HK-2 (cell line): Measurements from ENCODE around the gene ZCCHC7.
"Not testable (repeated sequence)": the region's sequence is repeated elsewhere in the genome, so short reads cannot be mapped to it uniquely, and the experiment has no call there.

Experiments used
- DNase-seq: peaks from one replicate; pipeline ENCODE4 v3.0.0-alpha.2; 2018; ENCODE audit not compliant: unreplicated experiment

Gene ZCCHC7

DNA sequence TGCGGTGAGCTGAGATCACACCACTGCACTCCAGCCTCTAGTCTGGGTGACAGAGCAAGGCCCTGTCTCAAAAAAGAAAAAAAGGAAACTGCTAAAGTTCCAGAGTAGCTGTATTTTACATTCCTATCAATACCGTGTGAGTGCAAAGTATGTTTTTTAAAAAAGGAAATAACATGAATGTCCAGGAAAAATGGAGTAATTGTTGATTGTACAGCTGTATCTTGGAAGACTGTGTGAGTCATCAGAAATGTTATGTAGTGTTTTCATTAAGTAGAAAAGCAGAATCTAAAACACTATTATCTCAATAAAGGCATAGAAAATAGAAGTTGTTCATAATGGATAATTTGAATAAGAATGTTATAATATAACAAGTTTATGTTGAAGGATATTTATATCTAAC lies 53.9 kb downstream of the ZCCHC7 start:
- no peak for DNase-seq

DNA sequence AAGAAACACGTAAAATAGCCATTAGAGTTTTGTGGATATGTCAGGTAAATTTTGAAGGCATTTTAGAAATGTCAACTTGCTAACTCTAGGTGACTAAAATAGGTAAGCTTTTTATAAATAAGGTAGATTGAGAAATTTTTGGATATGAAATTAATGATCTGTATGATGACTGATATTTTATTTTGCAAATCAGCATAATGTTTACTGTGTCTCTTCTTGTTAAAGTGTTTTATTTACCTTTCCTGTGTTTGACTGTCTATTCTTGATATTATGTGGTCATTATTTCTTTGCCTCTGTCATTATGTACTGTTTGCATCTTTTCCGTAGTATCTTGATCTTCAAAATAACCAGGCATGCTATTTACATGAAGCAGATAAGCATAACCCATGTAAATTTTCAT lies 58.4 kb downstream of the ZCCHC7 start:
- no peak for DNase-seq

DNA sequence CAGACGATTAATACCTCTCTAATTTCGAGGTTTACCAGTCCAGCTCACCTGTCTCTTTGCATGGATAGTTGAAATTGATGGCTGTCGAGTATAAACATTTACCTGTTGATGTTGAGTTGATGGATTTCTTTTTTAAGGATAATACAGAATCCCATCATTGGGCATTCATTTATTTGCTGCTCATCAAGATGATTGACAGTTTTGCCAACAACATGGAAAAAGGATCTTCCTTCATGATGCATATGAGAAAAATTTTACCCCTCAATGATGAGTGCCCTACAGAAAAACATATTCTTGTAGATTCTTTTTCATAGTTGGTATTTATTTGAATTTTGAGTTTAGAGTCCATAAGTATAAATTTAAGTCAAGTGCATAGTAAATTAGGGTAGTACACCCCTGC lies 59.2 kb downstream of the ZCCHC7 start:
- DNase-seq, result no peak

DNA sequence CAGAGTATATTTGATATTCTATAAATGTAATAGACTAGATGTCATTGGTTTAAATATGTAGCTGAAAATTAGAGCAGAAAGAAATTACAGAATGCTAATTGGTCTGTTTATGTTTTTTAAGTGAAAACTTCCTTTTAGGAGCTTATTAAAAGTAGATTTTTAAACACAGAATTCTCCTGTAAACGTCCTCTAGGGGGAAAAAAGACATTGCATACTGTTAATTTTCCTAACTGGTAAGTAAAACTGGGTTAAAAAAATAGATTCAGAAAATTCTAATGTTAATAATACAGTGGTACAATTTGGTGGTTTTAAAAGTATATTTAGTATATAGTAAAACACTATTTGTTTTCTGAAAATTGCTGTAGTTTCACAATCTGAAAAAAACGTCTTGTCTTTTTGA lies 59.8 kb downstream of the ZCCHC7 start:
- DNase-seq, result no peak

DNA sequence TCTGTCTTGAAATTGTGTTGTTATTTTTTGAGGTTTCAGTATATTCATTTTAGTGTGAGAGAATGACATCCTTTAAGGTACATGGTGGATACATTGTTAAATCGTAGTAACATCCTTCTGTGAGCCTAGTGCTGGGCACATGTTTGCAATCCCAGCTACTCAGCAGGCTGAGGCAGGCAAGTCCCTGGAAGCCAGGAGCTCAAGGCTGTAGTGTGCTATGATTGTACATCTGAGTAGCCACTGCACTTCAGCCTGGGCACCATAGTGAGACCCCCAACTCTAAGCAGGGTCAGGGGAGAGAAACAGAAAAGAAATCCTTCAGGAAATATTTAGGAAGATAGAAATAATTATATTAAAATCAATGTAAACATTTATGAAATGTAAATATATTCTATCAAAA lies 62.3 kb downstream of the ZCCHC7 start:
- DNase-seq, result no peak

DNA sequence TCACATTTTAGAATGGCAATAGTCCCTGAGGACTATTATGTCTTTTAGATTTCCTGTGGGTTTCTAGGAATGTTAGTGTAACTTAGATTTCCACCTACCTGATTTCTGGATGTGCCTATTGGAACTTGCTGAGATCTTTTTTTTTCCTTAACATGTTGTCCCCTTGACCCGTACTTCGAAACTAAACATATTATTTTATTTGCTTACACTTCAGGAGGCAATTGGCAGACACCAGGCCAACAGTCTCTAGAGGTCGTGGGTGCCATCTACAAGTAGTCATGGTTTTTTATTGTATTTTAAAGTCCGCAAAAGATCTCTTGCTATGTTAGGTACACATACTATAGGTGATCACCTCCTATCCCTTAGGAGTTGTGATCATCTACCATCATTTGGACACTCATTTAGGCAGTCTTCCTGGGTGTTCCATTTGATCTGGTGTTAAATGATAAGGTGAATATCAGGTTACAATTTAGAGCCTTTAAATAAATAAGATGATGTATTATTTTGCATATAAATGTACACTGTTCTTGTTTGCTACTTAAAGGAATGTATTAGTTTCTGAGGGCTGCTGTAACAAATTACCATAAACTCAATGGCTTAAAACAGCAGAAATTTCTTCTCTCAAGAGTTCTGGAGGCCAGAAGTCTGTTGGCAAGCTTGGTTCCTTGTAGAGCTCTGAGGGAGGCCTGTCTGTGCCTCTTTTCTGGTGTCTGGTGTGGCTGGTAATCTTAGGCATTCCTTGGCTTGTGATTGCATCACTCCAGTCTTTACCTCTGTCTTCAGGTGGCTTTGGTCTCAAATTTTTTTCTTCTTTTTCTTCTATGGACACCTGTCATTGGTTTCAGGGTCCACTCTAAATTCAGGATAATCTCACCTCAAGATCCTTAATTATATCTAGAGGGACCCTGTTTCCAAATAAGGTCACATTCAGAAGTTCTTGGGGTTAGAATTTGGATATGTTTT lies 64.8 kb downstream of the ZCCHC7 start:
- DNase-seq, result no peak

DNA sequence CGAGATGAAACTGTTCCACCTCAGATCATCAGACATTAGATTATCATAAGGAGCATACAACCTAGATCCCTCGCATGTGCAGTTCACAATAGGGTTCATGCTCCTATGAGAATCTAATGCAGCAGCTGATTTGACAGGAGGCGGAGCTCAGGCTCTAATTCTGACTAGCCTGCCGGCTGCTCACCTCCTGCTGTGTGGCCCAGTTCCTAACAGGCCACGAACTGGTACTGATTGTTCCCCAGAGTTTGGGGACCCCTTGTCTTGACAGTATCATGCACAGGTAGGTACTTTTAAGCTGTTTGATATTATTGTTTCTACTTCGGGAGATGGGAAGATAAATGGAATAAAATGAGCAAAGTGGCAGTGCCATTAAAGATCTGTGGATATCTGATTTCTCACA lies 66.9 kb downstream of the ZCCHC7 start:
- DNase-seq, result no peak

DNA sequence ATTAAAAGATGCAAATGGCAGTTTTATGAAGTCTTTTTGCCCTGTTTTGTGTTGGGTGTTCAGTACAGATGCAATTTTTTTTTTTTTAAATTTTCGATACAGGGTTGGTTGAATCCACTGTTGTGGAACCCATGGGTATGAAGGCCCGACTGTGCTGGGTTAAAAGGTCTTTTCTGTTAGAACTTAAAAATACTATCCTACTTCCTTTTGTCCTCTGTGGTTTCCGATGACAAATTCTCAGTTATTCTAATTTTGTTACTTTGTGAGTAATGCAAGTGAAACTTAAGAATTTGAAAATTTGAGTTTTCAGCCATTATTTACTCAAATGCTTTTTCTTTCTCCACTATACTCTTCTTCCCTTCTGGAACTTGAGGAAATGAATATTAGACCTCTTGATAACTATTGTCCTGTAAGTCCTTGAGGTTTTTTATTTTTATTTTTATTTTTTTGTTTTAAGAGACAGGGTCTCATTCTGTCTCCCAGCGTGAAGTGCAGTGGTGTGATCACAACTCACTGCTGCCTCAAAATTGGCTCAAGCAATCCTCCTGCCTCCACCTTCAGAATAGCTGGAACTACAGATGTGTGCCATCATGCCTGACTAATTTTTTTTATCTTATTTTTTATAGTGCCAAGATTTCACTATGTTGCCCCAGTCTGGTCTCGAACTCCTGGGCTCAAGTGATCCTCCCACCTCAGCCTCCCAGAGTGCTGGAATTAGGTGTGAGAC lies 67.5 kb downstream of the ZCCHC7 start:
- no peak for DNase-seq

DNA sequence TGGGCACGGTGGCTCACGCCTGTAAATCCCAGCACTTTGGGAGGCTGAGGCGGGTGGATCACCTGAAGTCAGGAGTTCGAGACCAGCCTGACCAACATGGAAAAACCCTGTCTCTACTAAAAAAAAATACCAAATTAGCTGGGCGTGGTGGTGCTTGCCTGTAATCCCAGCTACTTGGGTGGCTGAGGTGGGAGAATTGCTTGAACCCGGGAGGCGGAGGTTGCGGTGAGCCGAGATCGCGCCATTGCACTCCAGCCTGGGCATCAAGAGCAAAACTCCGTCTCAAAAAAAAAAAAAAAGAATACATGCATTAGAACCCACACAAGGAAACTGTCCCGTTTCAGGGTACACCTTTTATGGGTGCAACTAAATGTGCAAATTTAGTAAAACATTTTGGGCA lies 70.4 kb downstream of the ZCCHC7 start:
- DNase-seq, result not testable (repeated sequence)

DNA sequence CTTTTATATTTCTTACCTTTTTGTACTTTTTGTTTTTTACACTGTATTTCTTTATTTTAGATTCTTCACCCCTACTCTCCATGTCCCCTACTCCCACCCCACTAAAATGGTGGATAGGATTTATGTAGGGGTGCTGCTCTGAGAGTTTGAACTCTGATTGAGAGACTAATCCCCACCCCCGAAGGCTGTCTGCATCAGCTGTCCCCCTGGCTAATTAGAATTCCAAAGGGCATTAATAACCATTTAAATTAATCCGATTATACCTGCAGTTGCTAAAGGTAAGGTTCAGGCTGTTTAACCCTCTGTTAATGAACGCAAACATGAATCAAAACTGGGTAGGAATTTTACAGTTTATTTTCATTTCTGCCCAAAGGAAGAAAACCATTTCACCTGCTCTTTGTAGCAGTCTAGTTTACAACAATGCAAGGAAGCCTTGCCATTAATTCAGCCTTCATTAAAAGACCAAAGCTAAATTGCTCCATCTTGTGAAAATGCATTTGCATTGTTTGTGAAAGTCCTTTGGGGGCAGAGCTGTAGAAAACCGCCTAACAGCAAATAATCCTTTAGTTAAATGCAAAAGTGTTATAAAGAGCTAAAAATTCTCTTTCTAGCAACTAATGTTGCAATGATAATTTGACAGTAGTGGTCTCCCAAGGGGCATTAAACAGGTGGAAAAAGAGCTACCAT lies 71.2 kb downstream of the ZCCHC7 start:
- DNase-seq, result no peak

DNA sequence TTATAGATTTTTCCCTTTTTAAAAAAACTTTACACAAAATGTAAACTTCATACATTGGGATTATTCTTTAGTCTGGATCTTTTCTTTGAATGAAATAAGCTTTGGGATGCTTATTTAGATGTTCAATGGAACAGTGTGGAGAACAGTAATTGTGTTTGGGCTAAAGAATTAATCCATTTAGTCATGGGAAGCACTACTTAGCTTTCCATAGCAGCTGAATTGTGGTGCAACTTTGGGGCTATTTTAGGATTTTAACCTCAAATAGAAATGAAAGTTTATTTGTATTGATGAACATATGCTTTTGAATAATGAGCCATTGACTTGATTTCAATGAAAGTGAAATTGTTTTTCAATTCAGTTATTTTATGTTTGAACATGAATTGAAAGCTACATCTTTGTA lies 72.4 kb downstream of the ZCCHC7 start:
- DNase-seq, result no peak

DNA sequence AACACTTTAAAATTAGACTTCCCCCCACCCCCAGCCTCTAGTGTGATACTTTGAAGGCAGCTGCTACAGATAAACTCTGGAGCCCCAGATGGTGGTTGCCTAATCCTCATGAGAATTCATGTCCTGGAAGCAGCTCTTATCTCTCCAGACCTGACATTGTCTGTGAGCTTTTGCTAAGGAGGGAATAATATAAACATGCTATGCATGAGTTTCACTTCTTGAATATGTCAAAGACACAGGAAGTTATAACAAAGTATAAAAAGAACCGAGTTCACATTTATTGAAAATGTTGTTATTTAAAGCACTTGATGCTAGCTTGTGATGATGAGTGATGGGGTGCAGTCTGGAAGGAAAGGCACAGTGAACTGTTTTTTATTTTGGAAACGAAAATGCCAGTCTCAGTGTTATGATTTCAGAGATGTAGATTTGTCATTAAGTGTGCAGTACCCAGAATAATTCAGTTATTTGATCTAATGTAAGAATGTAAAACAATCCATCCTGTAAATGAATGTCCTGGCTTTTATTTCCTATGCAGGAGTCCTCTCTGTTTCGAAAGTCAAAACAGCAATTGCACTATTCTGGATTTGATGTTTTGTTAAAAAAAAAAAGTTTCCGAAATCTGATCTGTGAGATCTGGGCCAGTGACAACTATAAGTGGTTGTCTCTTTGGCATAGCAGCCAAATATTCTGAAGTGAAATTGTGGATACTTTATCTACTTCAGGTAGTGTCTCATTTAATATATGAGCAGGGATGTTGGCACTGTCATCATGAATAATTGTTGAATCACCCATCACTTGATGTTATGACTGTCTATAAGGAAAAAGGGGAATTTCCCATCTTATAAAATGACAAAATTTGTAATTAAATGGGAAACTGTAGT lies 77.0 kb downstream of the ZCCHC7 start:
- no peak for DNase-seq

DNA sequence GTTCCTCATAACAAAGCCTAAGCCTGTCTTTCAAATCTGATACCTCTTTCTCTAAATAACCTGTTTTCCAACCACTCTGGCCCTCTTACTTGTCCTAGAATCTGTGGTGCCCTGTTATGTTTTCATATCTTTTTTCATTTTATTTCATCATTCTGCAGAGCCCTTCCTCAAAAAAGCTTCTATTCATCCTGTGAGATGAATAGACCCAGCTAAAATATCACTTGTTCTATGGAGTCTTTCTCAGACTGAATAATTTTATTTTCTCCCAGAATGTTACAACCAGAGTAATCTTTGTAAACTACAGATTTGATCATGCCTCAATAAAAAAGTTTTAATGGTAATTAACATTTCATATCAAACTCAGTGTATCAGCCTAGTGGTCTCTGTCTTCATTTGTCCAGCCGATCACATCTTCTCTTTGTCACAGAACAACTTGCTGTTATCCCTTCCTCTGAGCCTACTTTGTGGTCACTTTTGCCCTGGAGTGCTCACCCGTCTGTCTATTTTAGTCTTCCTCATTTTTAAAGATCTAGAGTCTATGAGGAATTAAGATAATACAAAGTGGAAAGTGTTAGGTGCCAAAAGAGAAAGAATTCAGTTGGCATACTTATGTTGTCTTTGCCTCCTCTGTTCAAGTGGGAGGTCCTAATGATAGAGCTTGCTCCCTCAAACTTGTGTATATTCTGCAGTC lies 77.8 kb downstream of the ZCCHC7 start:
- DNase-seq, result no peak

DNA sequence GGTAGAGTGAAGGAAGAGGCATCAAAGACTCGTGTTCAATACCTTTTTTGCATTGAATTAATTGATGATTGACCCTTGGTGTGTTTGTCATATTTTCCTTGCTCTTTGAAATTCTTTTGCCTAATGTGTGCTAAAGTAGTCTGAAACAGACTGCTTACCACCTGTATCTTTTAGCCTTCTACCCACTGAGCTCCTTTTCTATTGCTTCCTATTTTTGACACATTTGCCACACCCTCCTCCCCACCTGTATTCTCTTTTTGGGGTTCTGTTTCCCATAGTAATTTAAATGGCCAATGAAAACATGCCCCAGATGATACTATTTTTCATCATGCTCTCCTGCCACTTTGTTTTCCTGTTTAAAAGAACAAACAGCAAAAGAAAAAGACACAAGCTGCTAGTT lies 78.5 kb downstream of the ZCCHC7 start:
- no peak for DNase-seq

DNA sequence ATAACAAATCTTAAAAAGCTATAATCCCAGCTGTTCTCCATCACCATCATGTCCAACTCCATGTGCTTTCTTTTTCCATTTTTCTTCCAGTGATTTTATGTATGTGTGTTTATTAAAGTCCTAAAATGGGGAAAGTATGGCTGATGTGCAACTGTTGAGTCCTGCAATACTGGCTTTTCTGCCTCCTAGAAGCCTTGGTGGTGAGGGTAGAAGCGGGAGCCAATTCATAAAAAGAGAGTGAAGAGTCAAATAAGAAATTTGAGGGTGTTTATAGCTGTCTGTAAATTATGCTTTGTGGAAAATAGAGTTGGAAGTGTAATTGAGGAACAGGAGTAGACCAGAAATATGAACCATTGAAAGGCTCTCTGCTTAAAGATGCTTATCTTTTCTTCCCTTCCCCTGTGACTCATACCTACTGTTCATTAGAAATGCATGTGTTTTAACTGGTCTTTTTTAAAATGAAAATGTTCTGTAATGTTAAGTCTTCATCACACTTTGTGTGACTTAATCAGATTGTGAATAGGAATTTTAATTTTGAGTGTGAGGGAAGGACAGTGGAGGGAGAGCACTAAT lies 80.1 kb downstream of the ZCCHC7 start:
- no peak for DNase-seq

DNA sequence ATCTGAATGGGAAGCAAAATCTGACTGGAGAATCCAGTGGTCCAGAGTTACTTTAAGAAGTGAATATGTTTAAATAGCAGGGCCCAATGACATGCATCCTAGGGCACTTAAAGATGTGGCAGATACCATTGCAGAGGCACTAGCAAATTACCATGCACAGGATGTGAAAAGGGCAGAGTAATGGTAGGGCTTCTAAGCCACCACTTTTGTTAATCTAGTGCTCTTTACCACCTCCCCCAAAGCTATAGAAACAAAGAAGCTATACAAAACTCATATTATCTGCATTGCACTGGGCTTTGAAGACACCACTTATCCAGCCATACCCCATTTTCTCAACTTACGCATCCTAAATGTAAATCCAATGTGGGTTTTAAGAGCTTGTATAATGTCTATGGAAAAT lies 81.2 kb downstream of the ZCCHC7 start:
- no peak for DNase-seq

DNA sequence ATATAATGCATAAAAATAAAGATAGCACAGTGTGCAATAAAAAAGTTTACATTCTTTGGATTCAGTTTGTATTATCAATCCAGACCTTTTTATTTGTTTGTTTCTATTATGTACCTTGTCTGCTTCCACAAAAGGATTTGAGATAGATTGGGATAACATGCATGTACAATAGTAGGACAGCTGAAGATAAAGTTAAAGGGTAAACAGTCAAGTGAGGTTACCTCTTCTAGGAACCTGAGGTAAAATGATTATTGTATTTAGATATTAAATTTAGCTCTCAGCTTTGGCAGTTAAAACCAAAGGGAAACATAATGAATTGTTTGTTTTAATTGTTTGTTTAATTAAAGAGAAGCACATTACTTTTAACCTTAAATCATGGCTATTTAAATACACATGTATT lies 81.7 kb downstream of the ZCCHC7 start:
- DNase-seq, result no peak

DNA sequence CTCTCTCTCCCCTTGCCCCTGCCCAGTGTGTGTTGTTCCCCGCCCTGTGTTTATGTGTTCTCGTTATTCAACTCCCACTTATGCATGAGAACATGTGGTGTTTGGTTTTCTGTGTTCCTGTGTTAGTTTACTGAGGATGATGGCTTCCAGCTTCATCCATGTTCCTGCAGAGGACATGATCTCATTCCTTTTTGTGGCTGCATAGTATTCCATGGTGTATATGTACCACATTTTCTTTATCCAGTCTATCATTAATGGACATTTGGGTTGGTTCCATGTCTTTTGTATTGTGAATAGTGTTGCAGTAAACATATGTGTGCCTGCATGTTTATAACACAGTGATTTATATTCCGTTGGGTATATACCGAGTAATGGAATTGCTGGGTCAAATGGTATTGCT lies 83.1 kb downstream of the ZCCHC7 start:
- not testable (repeated sequence) for DNase-seq

DNA sequence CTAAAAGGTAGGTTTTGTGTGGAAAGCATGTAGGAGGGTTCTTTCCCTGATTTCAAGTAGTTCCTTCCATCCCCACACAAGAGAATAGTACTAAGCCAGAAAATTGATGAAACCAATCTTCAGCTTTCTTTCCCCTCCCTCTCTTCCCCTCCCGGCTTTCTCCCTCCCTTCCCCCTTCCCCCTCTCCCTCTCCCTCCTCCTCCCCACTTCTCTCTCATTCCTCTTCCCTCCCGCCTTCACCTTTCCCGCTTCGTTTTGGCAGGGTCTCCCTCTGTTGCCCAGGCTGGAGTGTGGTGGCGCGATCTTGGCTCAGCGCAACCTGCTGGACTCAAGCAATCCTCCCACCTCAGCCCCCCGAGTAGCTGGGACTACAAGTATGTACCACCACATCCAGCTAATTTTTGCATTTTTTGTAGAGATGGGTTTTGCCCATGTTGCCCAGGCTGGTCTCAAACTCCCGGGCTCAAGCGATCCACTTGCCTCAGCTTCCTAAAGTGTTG lies 85.8 kb downstream of the ZCCHC7 start:
- DNase-seq, result no peak
